GM12801 (cell line): ENCODE data around the gene ABCC8.

Source experiments
- CTCF ChIP-seq: IDR thresholded peaks from one replicate; pipeline ENCODE4 v1.5.1; 2011; ENCODE audit warnings: control low read depth; ENCODE audit not compliant: insufficient read length; ENCODE audit errors: extremely low read depth

The ABCC8 gene

GRCh38 chr11:17490938-17491337 lies 14.3 kb upstream of the ABCC8 start:
- no peak for TF ChIP-seq CTCF

GRCh38 chr11:17490232-17490631 lies 13.6 kb upstream of the ABCC8 start:
- TF ChIP-seq CTCF: no peak

GRCh38 chr11:17489751-17490150 lies 13.1 kb upstream of the ABCC8 start:
- TF ChIP-seq CTCF: no peak

GRCh38 chr11:17488563-17488962 lies 11.9 kb upstream of the ABCC8 start:
- TF ChIP-seq CTCF: no peak

GRCh38 chr11:17486646-17487045 lies 10.0 kb upstream of the ABCC8 start:
- TF ChIP-seq CTCF: no peak

GRCh38 chr11:17483505-17483904 lies 6.9 kb upstream of the ABCC8 start:
- TF ChIP-seq CTCF: no peak

- TF ChIP-seq CTCF: no peak
Observed at GRCh38 chr11:17481905-17482304, 5.3 kb upstream of the ABCC8 start.
